Measurements from ENCODE around the gene ADISSP. TPM values are rescaled to one million over a fixed set of nuclear protein-coding genes. Genes with fewer than 3 reads are reported as not detected.

ADISSP gene
- total and polyA plus RNA-seq, 2 donors (not counting 3 experiments of a cell fraction or from before 2014, with no cell fraction given): 55.0 to 67.5 TPM

DNA sequence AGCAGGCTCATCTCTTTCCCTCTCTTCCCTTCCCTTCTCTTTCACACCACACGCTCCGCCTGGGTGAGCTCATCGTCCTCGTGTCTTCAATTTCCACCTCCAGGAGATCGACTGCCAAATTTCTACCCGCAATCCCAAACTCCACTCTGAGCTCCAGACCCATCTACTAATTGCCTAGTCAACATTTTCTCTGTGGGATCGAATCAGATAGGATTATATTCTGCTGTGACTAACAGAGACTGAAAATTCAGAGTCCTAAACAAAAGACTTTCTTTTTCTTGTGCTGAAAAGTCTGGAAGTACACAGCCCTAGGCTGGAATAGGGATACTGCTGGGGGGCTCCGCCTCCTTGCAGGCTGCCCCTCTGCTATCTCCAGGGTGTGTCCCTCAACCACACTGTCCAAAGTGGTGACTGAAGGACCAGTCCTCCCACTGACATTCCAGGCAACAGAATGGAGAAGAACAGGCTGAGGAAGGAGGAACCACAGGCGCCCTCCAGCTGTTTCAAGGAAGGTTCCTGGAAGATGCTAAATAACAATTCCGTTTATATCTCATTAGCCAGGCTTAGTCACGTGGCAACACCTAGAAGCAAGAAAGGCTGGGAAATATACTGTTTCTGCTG, 40.0 kb downstream of the ADISSP start:
- POLR2A ChIA-PET: no interaction called here
- H2AFZ ChIP-seq (ENCODE audit: low read depth, low read length): no peak overlapping the region
- peaks cover 7 to 10% of the 10 kb centered on the region in 2 experiments for H3K27me3 ChIP-seq (ENCODE audit: control insufficient read depth in 2 of 2, insufficient read depth in 2 of 2, low read length in 2 of 2)
- no peaks in the 10 kb centered on the region for H4K20me1 ChIP-seq (replicated peaks; ENCODE audit: control insufficient read depth, extremely low read depth, insufficient read depth, low read length)
- intact Hi-C loops (cut with micrococcal nuclease): no loop called here
- no peak for TF ChIP-seq FOS (IDR thresholded peaks at IDR 0.05; ENCODE audit: borderline replicate concordance, insufficient read depth, low read length)
- TF ChIP-seq, protein P1, sequence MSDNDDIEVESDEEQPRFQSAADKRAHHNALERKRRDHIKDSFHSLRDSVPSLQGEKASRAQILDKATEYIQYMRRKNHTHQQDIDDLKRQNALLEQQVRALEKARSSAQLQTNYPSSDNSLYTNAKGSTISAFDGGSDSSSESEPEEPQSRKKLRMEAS (IDR thresholded peaks at IDR 0.05; ENCODE audit: insufficient read depth, insufficient read length): no peak
- TF ChIP-seq GATA2 (IDR thresholded peaks at IDR 0.05; ENCODE audit: insufficient read depth, insufficient read length, low read depth, low read length): no peak
- TF ChIP-seq EZH2 (IDR thresholded peaks at IDR 0.05; ENCODE audit: borderline replicate concordance, low read depth, low read length, severe bottlenecking): no peak
- TF ChIP-seq MYC (IDR thresholded peaks at IDR 0.05; ENCODE audit: low read depth, low read length): no peak
- TF ChIP-seq JUN (IDR thresholded peaks at IDR 0.05; ENCODE audit: borderline replicate concordance, insufficient read depth, insufficient read length, low read depth): no peak
- TF ChIP-seq POLR2AphosphoS5 (IDR thresholded peaks at IDR 0.05; ENCODE audit: insufficient read depth, low read depth, low read length): no peak
- TF ChIP-seq, protein P2, sequence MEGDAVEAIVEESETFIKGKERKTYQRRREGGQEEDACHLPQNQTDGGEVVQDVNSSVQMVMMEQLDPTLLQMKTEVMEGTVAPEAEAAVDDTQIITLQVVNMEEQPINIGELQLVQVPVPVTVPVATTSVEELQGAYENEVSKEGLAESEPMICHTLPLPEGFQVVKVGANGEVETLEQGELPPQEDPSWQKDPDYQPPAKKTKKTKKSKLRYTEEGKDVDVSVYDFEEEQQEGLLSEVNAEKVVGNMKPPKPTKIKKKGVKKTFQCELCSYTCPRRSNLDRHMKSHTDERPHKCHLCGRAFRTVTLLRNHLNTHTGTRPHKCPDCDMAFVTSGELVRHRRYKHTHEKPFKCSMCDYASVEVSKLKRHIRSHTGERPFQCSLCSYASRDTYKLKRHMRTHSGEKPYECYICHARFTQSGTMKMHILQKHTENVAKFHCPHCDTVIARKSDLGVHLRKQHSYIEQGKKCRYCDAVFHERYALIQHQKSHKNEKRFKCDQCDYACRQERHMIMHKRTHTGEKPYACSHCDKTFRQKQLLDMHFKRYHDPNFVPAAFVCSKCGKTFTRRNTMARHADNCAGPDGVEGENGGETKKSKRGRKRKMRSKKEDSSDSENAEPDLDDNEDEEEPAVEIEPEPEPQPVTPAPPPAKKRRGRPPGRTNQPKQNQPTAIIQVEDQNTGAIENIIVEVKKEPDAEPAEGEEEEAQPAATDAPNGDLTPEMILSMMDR (IDR thresholded peaks at IDR 0.05; ENCODE audit: extremely low read depth in 1 of 2, insufficient read depth in 1 of 2, low read depth in 1 of 2, low read length in 2 of 2): no peak
- TF ChIP-seq POLR2A (IDR thresholded peaks at IDR 0.05; ENCODE audit: low read depth, low read length): no peak
- dilution Hi-C loops (cut with MboI; ENCODE audit: extremely low pct_ligation_motif_present, low sequenced_read_pairs): no loop called here
- DNase-seq (ENCODE audit: low read depth, low spot score) (no peak), FAIRE-seq (no peak)
- CTCF ChIA-PET: interaction anchor here (0.8 to 7.2 kb wide), 7 partner anchors 10 to 127 kb away, joined by 3 to 40 read pairs (median 4); partner anchors contain the start of gene ADISSP
- H3K79me2 ChIP-seq (ENCODE audit: control insufficient read depth, insufficient read depth, low read length): no peaks in the 10 kb centered on the region
- H3K4me2 ChIP-seq (ENCODE audit: insufficient read depth, low read length): no peak overlapping the region
- no TSS peak for BruUV-seq (replicated peaks)
- no peak overlapping the region for H3K27ac ChIP-seq (ENCODE audit: insufficient read depth, low read depth, low read length)
- H3K9ac ChIP-seq (replicated peaks; ENCODE audit: extremely low read depth, insufficient read depth, low read length): no peak overlapping the region
- no peaks in the 10 kb centered on the region for H3K9me1 ChIP-seq (replicated peaks; ENCODE audit: control insufficient read depth, extremely low read depth, insufficient read depth, low read length)
- no peaks in the 10 kb centered on the region for H3K36me3 ChIP-seq (ENCODE audit: control insufficient read depth in 2 of 2, extremely low read depth in 1 of 2, insufficient read depth in 2 of 2, low read length in 2 of 2)
- H3K4me1 ChIP-seq (ENCODE audit: control insufficient read depth, extremely low read depth, insufficient read depth, low read length): no peaks in the 10 kb centered on the region
- no peak overlapping the region for H3K4me3 ChIP-seq (replicated peaks in 1 of 3; ENCODE audit: insufficient read depth in 1 of 3, low read depth in 1 of 3, low read length in 3 of 3)
- H3K9me3 ChIP-seq (replicated peaks; ENCODE audit: control insufficient read depth, insufficient read depth, low read length): no peaks in the 10 kb centered on the region

Data from endothelial cell of umbilical vein (primary cell).